Glomerular endothelial cell (primary cell): ENCODE data around the gene RPTOR. TPM values are rescaled to one million over a fixed set of nuclear protein-coding genes. Genes with fewer than 3 reads are reported as not detected.

Source experiments
- DNase-seq: peaks from one replicate; pipeline ENCODE4 v3.0.0-alpha.2; 2011; ENCODE audit warnings: low read depth, low spot score; ENCODE audit errors: extremely low read depth
- total RNA-seq: library from RNA; depleted of rRNA; stranded (reverse); fragments of >200 nt; gene quantifications from 2 replicates; pipeline ENCODE4 v1.2.3, GENCODE V29; 2015

Gene RPTOR
- total RNA-seq, 1 donor from 2014 or later: 37.5 TPM

GRCh38 chr17:80835816-80836657, 291.4 kb downstream of the RPTOR start:
- DNase-seq: no peak

DNA sequence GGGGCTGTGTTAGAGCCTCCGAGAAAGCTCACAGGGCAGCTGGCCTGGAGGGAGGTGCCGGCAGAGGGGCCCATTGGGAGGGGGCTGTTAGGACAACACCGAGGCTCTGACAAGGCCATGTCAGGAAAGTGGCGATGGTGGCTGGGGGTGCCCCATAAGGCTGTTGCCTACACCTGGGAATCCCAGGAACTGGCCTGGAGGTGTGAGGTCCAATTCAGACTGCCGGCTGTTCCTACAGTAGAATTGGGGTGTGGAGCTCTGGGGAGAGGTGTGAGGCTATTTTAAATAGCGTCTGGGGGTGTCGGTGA, 292.0 kb downstream of the RPTOR start:
- no peak for DNase-seq

- DNase-seq: no peak
Observed at GRCh38 chr17:80836971-80837481, 292.4 kb downstream of the RPTOR start.

- no peak for DNase-seq
Observed at GRCh38 chr17:80837711-80838110, 293.1 kb downstream of the RPTOR start.

DNA sequence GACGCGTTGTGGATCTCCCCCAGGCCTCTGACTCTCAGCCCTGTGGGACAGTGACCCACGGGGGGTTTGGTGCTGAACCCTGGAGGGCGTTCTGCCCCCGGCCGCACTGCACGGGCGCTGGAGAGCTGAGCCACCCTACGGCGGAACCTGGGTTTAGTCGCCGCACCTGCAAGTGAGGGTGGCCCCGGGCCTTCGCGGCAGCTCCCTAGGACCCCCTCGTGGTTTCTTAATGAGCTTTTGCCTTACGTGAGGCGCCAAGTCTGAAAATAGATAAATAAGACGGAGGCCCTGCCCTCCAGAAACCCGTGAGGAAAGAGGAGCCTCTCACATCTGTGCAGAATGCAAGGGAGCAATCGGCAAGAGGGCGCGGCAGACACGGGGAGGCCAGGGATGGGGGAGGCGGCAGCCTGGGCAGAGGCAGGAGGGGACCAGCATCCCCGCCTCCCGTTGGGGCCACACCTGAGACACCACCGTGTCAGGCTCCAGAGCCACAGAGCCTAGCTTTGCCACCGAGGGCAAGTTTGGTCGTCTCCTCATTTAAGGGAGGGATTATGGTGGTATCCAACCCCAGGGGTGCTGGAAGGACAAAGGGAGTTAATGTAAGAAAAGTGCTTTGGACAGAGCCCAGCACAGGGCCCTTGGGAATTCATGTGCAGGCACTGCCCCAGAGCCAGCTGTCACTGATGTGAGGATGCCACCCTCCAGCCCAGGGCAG, 293.8 kb downstream of the RPTOR start:
- DNase-seq: no peak

- DNase-seq: no peak
Observed at GRCh38 chr17:80839026-80839345, 294.3 kb downstream of the RPTOR start.

GRCh38 chr17:80839511-80839941, 294.9 kb downstream of the RPTOR start:
- DNase-seq: no peak

- no peak for DNase-seq
Observed at GRCh38 chr17:80839970-80840369, 295.3 kb downstream of the RPTOR start.

DNA sequence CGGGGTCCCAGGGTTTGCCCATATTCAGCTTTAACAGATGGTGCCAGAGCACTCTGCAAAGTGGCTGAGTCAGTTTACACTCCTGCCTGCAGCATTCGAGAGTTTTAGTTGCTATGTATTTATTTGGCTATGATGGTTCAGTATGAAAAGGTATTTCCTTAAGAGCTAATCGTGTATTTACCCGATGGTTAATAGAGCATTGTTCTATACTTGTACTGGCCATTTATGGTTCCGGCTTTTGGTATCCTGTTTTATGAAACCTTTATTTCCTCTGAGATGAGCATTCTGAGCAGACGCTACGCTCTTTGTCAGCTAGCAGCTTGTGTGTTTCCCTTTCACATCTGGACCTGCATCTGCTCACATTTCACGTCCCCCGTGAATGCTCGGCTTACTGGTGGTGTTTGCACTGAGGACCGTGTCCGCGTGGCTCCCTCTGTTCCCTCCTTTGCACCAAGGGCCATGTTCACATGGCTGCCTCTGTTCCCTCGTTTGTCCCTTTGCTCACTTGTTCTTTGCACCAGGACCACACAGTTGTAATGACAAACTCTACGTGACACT, 297.9 kb downstream of the RPTOR start:
- DNase-seq: no peak

- no peak for DNase-seq
Observed at GRCh38 chr17:80843741-80844156, 299.1 kb downstream of the RPTOR start.

GRCh38 chr17:80844418-80844990, 299.9 kb downstream of the RPTOR start:
- DNase-seq: no peak

DNA sequence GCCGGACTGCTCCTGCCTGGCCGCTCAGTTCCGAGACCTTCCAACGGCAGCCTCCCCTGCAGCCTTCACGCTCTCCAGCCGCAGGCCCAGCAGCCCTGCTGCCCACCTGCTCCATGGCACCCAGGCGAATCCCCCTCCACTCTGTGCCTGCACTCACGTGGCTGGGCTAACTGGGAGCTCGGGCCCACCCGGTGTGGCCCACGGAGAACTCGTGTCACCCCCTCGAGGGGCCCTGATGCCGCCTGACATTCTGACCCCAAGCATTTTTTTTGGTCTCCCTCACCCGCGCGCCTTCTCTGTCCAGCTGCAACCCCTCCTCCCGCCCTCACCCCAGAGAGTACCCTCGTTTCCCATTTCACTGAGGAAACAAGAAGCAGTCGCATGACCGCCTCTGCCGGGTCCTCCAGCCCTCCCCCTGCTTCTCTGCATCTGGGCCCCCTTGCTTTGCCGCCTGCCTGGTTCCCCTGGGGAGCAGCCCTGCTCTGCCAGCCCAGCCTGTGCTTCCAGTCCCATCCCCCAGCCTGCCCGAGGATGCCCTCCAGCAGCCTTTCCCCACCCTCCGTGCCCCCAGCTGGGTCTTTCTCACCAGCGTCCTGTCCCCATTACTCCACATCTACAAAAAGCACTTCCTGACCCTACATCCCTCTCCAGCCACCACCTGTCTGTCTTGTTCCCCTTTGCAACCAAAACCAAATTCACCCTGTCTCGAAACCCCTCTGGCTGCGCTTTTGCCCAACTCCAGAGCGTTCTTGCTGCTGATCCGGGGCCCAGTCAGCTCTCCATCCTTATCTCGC, 300.6 kb downstream of the RPTOR start:
- no peak for DNase-seq

- no peak for DNase-seq
Observed at GRCh38 chr17:80845863-80846671, 301.4 kb downstream of the RPTOR start.

GRCh38 chr17:80846932-80847331, 302.3 kb downstream of the RPTOR start:
- no peak for DNase-seq

DNA sequence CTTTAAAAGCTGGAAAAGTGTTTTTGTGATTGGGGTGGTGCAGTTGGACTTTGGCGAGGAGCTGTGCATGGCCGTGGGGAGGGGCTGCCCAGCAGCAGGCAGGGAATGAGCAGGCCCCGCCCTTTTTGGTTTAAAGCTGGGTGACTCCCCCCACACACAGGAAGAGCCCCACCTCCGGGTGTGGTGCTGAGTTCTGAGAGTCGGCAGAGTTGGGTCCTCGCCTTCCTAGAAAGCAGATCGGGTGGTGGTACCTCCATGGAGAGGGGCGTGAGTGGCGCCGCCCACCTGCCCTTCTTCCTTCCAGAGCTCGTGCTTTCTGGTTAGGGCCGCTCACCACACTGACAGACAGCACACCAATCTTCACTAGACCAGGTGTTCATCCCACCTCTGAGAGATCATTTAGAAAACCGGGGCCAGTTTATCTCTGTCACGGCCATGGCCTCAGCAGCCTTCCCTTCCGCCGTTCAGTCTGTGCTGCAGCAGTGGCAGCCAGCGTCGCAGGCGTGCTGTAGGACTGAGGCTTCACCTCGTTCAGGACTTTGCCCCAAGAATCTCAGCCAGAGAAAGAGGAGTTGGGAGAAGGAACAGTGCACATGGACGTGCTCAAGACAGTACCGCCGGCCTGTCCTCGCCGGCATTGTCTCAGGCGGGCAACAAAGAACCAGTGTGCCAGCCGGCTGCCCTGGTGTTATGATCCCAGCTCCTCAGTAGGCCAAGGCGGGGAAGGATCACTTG, 303.0 kb downstream of the RPTOR start:
- no peak for DNase-seq

DNA sequence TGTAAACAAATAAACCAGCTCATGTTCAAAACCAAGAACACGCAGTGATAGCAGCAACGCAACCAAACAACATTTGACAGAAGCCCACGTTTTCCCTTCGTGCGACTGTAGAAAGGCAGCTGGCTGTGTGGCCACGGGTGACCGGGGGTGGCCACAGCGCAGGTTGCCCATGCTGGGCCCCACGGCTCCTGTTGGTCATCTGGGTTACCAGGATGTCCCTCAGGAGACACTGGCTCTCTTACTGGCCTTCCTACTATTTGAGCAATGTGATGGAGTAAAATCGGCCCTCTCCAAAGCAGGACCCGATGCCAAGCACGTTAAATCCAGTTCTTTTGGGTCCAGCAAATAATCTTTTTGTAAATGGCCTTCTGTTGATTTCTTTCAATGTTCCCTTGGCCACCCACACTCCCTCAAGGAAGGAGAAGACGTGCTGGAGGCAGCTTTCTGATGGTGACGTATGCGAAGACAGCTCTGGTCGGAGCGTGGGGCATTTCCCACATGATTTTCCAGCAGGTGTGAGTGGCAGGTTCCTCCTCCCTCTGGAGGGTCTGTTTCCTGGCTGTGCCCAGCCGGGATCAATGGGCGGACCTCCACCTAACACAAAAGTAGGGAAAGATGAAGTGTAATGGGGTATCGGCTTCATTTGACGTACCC, 303.9 kb downstream of the RPTOR start:
- DNase-seq: no peak

GRCh38 chr17:80849119-80849518, 304.5 kb downstream of the RPTOR start:
- no peak for DNase-seq

GRCh38 chr17:80850109-80850508, 305.5 kb downstream of the RPTOR start:
- DNase-seq: no peak

- DNase-seq: no peak
Observed at GRCh38 chr17:80850817-80851216, 306.2 kb downstream of the RPTOR start.
